Forelimb muscle (tissue), 1 donor: ENCODE data around the gene EXD1. TPM values are rescaled to one million over a fixed set of nuclear protein-coding genes. Genes with fewer than 3 reads are reported as not detected.
"Not testable (repeated sequence)": the region's sequence is repeated elsewhere in the genome, so short reads cannot be mapped to it uniquely, and the experiment has no call there.

Experiments
- DNase-seq: peaks from one replicate; pipeline ENCODE4 v3.0.0-alpha.2; 2013; ENCODE audit warnings: low read depth
- polyA plus RNA-seq: library from polyadenylated mRNA; unstranded; fragments of 120-200 nt; gene quantifications from one replicate; pipeline ENCODE4 v1.2.1, GENCODE V29; 2013; ENCODE audit not compliant: insufficient read length

Gene EXD1
- 0.06 TPM for polyA plus RNA-seq

GRCh38 chr15:41230650-41231421 lies at the start of gene EXD1, which contains the start of gene CHP1:
Gene EXD1 (minus strand): TSS chr15:41230757. CDS start chr15:41226575, 4,182 bp downstream.
Gene CHP1 (plus strand): TSS chr15:41231268. CDS start chr15:41231383, 115 bp downstream.
- DNase-seq = peak; percentile 93

GRCh38 chr15:41279535-41280283 lies 49.2 kb upstream of the EXD1 start:
- no peak for DNase-seq

- DNase-seq = no peak
These were observed 47.8 kb upstream of the EXD1 start for GRCh38 chr15:41278319-41278718.

GRCh38 chr15:41276831-41277230 lies 46.3 kb upstream of the EXD1 start:
- DNase-seq = no peak

GRCh38 chr15:41269887-41270286 lies 39.3 kb upstream of the EXD1 start:
- no peak for DNase-seq

- no peak for DNase-seq
These were observed 33.4 kb upstream of the EXD1 start for GRCh38 chr15:41263891-41264351.

- no peak for DNase-seq
These were observed 32.0 kb upstream of the EXD1 start for GRCh38 chr15:41262571-41262970.

- DNase-seq = not testable (repeated sequence)
These were observed 30.4 kb upstream of the EXD1 start for GRCh38 chr15:41260924-41261323.

- DNase-seq = no peak
These were observed 29.1 kb upstream of the EXD1 start for GRCh38 chr15:41259546-41260189.

GRCh38 chr15:41258750-41259471 lies 28.4 kb upstream of the EXD1 start:
- DNase-seq = no peak

- DNase-seq = no peak
These were observed 26.1 kb upstream of the EXD1 start for GRCh38 chr15:41256577-41257038.

- no peak for DNase-seq
These were observed 25.5 kb upstream of the EXD1 start for GRCh38 chr15:41256103-41256502.

GRCh38 chr15:41254560-41254959 lies 24.0 kb upstream of the EXD1 start:
- no peak for DNase-seq

- DNase-seq = no peak
These were observed 20.9 kb upstream of the EXD1 start for GRCh38 chr15:41251411-41251810.

- DNase-seq = not testable (repeated sequence)
These were observed 20.2 kb upstream of the EXD1 start for GRCh38 chr15:41250745-41251144.

GRCh38 chr15:41241221-41241964 lies 10.8 kb upstream of the EXD1 start:
- no peak for DNase-seq

GRCh38 chr15:41238100-41238499 lies 7.5 kb upstream of the EXD1 start:
- DNase-seq = no peak

- no peak for DNase-seq
These were observed 5.4 kb upstream of the EXD1 start for GRCh38 chr15:41235929-41236328.

GRCh38 chr15:41235228-41235627 lies 4.7 kb upstream of the EXD1 start:
- not testable (repeated sequence) for DNase-seq

GRCh38 chr15:41233367-41233771 lies 2.8 kb upstream of the EXD1 start:
- DNase-seq = peak; percentile 11
